Stimulated activated CD4-positive, alpha-beta T cell treated with anti-CD3 and anti-CD28 coated beads, Interleukin-15, amount 100 ng/mL, for 48 hours (primary cell): ENCODE results near the gene CD163L1.
"Not testable (repeated sequence)": the region's sequence is repeated elsewhere in the genome, so short reads cannot be mapped to it uniquely, and the experiment has no call there.

Experiments
- DNase-seq, 2 donors: peaks; one replicate each; pipeline ENCODE4 v3.0.0-alpha.2; 2020; ENCODE audit warnings: low read depth in 2 of 2

CD163L1 gene

DNA sequence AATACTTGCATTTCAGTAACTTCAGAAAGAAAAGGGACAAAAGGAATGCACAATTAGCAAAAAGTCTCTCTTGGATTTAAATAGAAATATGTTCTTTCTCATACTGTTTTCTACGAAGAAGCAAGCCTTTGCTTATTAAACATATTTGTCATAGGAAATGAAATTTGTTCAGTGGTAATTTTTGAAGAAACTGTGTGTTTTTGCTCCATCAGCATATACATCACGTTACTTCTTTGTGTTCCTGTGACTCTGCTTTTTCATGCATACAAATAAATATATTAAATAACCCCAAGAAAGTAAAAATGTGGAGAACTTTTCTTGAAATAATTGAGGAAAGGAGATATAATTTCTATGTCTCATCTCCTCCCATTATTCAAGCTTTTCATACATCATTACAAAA is 39.7 kb downstream of the CD163L1 start:
- DNase-seq, result no peak

GRCh38 chr12:7403466-7403865 is 40.5 kb downstream of the CD163L1 start:
- no peak for DNase-seq

DNA sequence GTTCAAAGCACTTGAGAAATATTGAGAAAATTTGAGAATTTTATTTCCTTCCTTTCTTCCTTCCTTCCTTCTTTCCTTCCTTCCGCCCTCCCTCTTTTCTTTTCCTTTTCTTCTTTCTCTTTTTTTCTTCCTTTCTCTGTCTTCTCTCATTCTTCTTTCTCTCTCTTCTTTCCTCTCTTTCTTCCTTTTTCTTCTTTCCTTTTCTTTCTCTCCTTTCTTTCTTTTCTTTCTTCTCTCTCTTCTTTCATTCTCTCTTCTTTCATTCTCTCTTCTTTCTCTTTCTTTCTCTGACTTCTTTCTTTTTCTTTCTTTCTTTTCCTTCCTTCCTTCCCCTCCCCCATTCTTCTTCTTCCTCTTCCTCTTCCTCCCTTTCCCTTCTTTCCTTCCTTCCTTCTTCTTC is 44.9 kb downstream of the CD163L1 start:
- DNase-seq, result no peak

GRCh38 chr12:7396418-7396817 is 47.5 kb downstream of the CD163L1 start:
- no peak for DNase-seq

DNA sequence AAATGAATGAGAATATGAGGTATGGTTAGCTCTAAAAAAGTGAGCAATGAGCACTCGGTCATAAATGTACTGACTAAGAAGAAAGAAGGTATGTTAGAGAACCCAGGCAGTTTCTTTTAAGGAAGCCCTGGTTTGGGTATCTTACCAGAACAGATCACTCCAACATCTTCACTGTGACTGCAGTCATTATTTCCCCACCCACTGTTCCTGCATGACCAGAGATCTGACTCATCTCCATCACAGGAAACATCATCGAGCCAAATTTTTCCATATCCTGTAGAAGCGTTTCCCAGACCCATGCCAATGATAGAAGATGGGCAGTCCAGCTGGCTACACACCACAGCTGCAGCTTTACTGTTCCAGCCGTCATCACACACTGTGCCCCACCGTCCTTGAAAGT is 48.0 kb downstream of the CD163L1 start:
- DNase-seq, result no peak

DNA sequence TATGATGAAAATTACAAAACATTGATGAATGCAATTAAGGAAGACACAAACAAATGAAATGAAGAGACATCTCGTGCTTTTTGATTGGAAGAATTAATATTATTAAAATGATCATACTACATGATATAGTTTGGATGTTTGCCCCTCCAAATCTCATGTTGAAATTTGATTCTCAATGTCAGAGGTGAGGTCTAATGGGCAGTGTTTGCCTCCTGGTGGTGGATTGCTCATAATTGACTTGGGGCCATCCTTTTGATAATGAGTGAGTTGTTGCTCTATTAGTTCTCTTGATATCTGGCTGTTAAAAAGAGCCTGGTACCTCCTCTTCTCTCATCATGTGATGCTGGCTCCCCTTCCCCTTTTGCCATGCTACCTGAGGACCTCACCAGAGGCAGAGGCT is 56.7 kb downstream of the CD163L1 start:
- DNase-seq, result no peak

DNA sequence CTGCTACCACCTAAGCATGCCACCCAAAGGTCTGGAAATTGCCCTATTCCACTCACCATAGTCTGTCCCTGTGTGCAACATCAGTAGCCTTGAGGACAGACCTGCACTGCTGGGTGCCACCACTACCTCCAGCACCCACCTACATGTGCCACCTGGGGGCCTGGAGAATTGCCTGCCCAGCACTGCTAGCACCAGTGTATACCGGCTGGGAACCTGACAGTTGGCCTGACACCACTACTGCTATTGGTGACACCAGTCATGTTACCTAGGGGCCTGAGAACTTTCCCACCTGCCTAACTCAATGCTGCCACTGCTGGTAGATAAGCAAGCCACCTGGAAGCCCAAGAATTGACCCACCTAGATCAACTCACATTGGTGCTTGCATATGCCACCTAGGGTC is 60.8 kb downstream of the CD163L1 start:
- DNase-seq, result no peak

DNA sequence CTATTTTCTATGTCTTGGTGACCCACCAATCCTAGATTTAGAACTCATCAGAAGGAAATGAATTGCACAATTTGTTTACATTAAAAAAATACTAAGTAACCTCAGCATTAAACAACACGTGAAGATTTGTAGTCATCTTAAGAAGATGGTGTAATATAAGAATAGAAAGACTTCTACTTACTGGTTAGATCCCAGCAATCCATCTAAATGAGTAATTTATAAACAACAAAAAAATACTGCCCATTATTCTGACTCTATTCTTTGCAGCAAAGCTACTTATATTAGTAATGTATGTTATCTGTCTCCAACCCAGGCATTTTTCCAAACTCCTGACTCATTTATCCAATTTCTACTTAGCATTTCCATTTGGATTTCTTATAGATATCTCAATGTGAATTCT is 67.8 kb downstream of the CD163L1 start:
- no peak for DNase-seq

- DNase-seq, result no peak
Observed at GRCh38 chr12:7375145-7375543, 68.8 kb downstream of the CD163L1 start.

DNA sequence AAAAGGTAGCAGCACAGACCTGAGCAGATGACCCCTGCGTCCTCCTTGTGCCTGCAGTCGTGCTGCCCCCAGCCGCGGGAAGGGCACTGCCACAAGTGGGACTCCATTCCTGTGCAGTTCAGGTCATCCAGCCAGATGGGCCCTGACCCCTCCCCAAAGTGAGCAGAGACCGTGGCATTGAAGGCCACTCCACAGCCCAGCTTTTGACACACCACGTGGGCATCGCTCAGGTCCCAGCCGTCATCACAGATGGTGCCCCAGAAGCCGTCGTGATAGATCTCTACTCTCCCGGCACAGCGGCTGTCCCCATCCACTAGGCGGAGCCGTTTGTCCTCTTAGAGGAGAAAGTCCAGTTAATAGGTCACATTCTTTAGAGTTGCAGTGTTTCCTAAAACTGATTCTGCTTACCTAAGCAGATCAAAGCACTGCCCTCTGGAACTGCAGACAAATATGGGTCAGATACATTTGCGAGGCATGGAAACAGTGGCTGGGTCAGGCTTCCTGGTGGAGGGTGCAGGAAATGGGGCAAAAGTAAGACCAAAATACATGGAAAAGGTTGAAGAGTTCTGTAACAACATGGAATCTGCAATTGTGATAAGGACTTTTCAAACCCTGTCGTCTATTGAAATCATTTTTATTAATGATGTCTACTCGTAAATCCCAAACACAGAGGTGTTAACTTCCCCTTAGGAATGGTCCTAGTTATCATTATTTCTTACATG is 69.4 kb downstream of the CD163L1 start:
- peak in 1 of 2 donors; percentile 10 for DNase-seq

DNA sequence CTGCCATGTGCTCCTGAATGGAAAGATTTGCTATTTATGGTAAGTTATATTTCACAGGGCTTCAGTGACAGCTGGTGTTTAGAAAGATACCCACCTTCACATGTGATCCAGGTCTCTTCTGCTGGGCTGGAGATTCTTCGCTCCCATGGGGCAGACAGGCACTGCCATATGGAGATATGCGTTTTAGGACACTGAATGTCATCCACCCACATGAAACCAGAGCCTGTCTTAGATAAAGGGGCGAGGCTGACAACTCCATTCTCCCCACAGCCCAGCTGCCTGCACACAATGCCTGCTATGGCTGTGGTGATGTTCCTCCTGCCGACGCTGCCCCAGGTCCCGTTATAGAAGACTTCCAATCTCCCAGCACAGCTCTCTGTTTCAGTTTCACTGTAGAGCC is 70.7 kb downstream of the CD163L1 start:
- DNase-seq, result no peak

DNA sequence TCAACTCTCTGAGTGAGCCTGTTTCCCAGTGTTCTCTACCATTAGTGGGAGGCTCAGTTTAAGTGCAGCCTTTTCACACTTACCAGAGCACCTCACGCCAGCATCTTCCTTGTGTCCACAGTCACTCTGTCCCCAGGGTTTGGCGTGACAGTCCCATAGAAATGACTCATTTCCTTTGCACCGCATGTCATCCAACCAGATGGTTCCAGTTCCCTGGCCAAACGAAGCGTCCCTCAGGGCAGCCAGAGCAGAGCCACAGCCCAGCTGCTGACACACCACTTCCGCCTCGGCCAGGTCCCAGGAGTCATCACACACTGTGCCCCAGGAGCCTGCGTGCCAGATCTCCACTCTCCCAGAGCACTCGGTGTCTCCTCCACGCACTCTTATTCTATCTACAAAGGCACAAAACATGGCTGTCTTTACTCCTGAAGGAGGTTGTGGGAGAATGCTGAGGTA is 74.7 kb downstream of the CD163L1 start:
- DNase-seq, result no peak

- DNase-seq, result no peak
Observed at GRCh38 chr12:7362734-7363133, 81.2 kb downstream of the CD163L1 start.

DNA sequence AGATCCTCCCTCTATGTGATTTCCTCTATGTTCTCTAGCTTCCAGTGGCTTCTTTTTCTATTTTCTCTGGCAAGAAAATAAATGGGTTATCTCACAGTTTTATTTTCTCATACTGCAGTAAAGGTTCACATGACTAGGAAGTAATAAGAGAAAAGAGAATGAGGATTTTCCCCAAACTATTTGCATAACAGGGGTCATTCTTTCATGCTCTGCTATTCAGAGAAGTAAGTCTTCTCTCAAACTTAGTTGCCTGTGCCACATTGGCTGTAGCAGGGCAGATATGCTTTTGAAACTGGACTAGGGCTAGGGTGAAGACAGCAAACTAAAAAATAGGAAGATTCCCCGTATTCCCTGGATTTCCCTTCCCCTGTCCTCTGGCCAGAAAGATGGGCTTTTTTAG is 82.7 kb downstream of the CD163L1 start:
- no peak for DNase-seq

DNA sequence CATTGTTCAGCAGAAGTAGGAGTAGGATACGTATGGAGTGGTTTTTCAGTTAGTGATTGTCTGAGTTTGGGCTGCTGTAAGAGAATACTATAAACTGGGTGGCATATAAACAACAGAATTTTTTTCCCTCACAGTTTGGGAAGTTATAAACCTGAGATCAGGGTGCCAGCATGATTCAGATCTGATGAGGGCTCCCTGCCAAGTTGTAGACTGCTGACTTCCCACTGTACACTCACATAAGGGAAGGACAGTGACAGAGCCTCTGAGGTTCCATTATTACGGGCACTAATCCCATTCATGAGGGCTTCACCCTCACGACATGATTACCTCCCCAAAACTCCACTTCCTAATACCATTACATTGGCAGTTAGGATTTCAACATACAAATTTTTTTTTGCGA is 89.4 kb downstream of the CD163L1 start:
- DNase-seq, result no peak

- no peak for DNase-seq
Observed at GRCh38 chr12:7352661-7353060, 91.3 kb downstream of the CD163L1 start.

GRCh38 chr12:7351177-7351576 is 92.8 kb downstream of the CD163L1 start:
- no peak for DNase-seq

DNA sequence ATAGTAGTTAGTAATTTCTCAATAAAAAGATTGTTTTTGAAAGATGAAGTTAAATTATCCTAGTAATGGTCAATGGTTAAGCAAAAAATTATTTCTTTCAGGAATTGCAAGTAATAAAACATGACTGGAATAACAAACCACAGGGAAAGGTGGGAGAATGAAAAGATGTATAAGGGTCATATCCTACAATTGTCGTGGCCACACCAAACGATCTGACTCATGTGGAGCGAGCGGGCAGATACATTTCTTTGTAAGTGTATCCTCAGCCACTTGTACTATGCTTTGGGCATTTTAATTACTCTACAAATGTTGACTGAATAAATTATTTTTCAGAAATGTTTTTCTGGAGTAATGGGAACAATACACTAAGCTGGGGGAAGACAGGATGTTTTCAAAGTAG is 94.5 kb downstream of the CD163L1 start:
- DNase-seq, result no peak

DNA sequence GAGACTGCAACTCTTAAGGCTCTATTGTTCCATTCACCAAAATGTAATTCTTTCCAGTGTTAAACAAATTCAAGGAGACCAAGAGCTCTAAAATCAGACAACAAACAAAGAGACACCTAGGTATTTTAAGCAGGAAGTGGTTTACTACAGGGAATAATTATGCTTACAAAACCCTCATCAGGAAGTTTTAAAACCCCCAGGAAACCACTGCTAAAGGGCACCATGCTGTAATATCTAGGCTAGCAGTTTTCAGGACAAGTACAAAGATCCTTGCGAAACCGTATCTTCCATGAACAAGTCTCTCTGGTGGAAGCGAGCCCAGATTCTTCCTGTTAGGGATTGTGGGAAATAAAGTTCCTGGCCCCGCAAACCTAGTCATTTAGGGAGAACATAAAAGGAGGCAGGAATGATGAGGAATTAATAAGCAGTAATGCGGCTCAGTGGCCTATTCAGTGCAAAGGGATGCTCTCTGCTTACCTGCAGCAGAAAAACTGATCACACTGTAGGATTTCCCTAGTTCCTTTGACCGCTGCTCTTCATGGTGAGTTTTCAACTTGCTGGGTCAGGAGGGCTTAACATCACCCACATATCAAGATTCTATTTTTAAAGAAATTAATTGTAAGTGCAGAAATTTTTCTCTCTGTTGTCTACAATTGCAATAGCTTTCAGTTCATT is 97.3 kb downstream of the CD163L1 start:
- DNase-seq, result no peak

DNA sequence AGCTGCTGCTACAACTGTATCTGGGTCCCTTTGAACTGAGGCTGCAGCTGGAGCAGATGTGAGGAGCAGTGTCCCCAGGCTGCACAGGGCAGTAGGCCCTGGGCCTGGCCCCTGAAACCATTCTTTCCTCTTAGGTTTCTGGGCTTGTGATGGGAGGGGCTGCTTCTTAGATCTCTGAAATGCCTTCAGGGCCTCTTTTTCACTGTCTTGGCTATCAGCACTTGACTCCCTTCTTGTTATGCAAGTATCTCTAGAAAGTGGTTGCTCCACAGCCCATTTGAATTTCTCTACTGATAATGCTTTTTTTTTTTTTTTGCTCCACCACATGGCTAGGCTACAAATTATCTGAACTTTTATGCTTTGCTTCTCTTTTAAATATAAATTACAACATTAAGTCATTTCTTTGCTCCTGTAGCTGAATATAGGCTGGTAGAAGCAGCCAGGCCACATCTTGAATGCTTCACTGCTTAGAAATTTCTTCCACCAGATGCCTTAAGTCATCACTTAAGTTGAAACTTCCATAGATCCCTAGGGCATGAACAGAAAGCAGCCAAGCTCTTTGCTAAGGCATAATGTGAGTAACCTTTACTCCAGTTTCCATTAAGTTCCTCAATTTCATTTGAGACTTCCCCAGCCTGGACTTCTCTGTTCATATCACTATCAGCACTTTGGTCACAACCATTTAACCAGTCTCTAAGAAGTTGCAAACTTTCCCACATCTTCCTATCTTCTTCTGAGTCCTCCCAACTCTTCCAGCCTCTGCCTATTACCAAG is 98.9 kb downstream of the CD163L1 start:
- DNase-seq, result no peak

GRCh38 chr12:7339675-7340074 is 104.3 kb downstream of the CD163L1 start:
- no peak for DNase-seq

GRCh38 chr12:7337790-7338189 is 106.2 kb downstream of the CD163L1 start:
- DNase-seq, result not testable (repeated sequence)

DNA sequence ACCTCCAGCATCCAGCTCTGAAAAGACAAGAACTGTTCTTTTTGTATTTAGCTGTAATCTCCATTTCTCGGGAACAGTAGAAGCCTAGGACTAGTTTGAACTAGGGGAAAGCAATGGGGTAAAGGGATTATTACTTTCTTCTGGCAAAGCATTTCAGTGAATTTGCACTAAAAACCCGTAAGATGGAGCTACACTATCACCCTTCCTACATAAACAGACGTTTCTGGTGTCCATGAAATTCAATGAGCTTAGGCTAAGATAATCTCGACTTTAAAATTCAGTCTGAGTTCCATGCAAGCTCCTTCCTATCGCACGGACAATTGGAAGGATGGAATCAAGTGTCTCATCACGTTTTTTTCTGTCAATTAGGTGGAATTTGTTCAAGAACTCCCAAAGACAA is 116.0 kb downstream of the CD163L1 start:
- no peak for DNase-seq
